Fibroblast of the aortic adventitia (primary cell): ENCODE data around the gene C1orf159. TPM values are rescaled to one million over a fixed set of nuclear protein-coding genes. Genes with fewer than 3 reads are reported as not detected.
"Not testable (repeated sequence)": the region's sequence is repeated elsewhere in the genome, so short reads cannot be mapped to it uniquely, and the experiment has no call there.

Source experiments
- DNase-seq: peaks from one replicate; pipeline ENCODE4 v3.0.0-alpha.2; 2010; ENCODE audit warnings: low read depth
- H3K4me3 ChIP-seq: 2 replicates; pipeline ENCODE4 v1.5.1; 2011; ENCODE audit warnings: low read depth, mild to moderate bottlenecking, control low read depth, low read length, moderate library complexity
- total RNA-seq: library from RNA; depleted of rRNA; stranded (reverse); fragments of >200 nt; gene quantifications from 2 replicates; pipeline ENCODE4 v1.2.3, GENCODE V29; 2012; ENCODE audit warnings: low replicate concordance
- TF ChIP-seq, protein P1 (sequence below): IDR thresholded peaks from 2 replicates; pipeline ENCODE4 v1.5.1; 2011; ENCODE audit warnings: mild to moderate bottlenecking, low read length, control low read depth, inconsistent platforms; ENCODE audit not compliant: insufficient read depth

C1orf159 gene
- total RNA-seq, 1 donor: 7.7 TPM

DNA sequence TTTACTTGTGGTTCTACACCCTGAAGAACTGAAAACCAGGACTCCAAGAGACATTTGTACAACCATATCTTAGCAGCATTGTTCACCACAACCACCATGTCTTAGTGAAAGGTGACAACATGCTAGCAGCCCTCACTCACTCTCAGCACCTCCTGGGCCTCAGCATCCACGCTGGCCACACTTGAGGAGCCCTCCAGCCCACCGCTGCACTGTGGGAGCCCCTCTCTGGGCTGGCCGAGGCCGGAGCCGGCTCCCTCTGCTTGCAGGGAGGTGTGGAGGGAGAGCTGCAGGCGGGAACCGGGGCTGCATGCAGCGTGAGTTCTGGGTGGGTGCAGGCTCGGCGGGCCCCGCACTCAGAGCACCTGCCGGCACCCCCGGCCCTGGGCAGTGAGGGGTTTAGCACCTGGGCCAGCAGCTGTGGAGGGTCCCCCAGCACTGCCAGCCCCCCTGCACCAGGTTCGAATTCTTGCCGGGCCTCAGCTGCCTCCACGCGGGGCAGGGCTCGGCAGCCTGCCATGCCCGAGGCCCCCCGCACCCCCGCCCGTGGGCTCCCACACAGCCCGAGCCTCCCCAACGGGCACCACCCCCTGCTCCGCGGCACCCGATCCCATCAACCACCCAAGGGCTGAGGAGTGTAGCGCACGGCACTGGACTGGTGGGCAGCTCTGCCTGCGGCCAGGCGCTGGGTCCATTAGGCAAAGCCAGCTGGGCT, 9.2 kb downstream of the C1orf159 start:
- DNase-seq: no peak
- TF ChIP-seq, protein P1, sequence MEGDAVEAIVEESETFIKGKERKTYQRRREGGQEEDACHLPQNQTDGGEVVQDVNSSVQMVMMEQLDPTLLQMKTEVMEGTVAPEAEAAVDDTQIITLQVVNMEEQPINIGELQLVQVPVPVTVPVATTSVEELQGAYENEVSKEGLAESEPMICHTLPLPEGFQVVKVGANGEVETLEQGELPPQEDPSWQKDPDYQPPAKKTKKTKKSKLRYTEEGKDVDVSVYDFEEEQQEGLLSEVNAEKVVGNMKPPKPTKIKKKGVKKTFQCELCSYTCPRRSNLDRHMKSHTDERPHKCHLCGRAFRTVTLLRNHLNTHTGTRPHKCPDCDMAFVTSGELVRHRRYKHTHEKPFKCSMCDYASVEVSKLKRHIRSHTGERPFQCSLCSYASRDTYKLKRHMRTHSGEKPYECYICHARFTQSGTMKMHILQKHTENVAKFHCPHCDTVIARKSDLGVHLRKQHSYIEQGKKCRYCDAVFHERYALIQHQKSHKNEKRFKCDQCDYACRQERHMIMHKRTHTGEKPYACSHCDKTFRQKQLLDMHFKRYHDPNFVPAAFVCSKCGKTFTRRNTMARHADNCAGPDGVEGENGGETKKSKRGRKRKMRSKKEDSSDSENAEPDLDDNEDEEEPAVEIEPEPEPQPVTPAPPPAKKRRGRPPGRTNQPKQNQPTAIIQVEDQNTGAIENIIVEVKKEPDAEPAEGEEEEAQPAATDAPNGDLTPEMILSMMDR: no peak
- no peak overlapping the region for H3K4me3 ChIP-seq

DNA sequence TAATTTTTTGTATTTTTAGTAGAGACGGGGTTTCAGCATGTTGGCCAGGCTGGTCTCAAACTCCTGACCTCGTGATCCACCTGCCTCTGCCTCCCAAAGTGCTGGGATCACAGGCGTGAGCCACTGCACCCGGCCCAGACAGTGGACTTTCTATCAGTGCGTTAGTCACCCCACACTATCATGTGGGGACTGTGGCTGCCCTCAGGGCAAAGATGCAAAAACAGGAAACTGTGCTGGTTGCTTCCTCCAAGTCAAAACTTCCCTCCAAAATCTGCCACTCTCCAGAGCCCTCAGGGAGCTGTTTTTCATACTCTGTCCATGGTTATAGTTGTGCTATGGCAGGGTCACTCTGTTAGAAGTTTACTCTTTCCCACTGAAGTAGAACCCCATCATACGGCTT, 11.7 kb downstream of the C1orf159 start:
- DNase-seq: not testable (repeated sequence)

DNA sequence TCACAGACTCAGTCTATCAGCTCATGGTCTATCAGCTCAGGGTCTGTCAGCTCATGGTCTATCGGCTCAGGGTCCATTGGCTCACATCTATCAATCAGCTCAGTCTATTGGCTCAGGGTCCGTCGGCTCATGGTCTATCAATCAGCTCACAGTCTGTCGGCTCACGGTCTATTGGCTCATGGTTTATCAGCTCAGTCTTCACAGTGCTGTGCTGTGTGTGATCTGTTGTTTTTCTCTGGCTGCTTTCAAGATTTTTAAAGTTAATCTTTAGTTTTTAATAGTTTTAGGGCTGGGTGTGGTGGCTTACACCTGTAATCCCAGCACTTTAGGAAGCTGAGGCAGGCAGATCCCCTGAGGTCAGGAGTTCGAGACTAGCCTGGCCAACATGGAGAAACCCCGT, 14.4 kb downstream of the C1orf159 start:
- H3K4me3 ChIP-seq: no peak overlapping the region

More for the DNA sequence above, 11.7 kb downstream of the C1orf159 start:
- not testable (repeated sequence) for H3K4me3 ChIP-seq

DNA sequence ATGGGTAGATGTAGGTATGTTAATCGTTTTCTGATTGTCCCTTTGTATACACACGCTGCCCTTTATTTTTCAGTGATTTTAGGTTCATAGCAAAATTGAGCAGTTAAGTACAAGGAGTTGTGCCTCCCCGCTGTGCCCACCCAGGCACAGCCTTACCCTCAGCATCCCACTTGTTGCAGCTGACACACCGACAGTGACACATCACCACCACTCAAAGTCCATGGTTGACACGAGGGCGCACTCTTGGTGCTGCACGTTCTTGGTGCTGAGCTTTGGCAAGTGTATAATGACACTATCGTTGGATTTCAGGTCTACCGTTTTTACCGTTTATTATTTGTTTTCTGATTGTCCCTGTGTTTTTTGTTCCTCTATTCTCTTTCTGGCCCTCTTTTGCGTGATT, 15.6 kb downstream of the C1orf159 start:
- no peak for DNase-seq
- TF ChIP-seq, protein P1: no peak
- H3K4me3 ChIP-seq: no peak overlapping the region

More for the DNA sequence above, 14.4 kb downstream of the C1orf159 start:
- TF ChIP-seq, protein P1: no peak
- DNase-seq: no peak

DNA sequence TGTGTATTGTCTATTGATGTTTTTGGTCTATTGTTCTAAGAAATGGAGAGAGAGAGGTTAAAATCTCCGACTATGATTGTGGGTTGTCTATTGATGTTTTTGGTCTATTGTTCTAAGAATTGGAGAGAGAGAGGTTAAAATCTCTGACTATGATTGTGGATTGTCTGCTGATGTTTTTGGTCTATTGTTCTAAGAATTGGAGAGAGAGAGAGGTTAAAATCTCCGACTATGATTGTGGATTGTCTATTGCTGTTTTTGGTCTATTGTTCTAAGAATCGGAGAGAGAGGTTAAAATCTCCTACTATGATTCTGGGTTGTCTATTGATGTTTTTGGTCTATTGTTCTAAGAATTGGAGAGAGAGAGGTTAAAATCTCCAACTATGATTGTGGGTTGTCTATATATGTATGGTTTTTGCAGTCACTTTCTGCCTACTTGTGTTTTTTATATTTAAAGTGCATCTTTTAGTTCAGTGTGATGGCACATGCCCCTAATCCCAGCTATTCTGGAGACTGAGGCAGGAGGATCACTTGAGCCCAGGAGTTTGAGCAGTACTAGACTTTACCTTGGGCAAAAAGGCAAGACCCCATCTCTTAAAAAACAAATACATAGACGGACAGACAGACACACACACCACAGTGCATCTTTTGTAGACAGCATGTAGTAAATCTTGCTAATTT, 16.2 kb downstream of the C1orf159 start:
- TF ChIP-seq, protein P1: no peak
- H3K4me3 ChIP-seq: no peak overlapping the region
- no peak for DNase-seq

DNA sequence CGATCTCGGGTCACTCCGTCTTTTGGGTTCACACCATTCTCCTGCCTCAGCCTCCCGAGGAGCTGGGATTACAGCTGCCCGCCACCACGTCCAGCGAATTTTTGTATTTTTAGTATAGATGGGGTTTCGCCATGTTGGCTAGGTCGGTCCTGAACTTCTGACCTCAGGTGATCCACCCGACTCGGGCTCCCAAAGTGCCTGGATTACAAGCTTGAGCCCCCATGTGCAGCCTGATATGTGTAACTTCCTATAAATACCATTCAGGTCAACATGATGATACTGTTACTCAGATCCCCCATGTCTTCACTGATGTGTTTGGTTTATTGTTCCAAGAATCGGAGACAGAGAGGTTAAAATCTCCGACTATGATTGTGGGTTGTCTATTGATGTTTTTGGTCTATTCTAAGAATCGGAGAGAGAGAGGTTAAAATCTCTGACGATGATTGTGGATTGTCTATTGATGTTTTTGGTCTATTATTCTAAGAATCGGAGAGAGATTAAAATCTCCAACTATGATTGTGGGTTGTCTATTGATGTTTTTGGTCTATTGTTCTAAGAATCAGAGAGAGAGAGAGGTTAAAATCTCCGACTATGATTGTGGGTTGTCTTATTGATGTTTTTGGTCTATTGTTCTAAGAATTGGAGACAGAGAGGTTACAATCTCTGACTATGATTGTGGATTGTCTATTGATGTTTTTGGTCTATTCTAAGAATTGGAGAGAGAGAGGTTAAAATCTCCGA, 17.0 kb downstream of the C1orf159 start:
- no peak for DNase-seq
- no peak overlapping the region for H3K4me3 ChIP-seq
- TF ChIP-seq, protein P1: no peak

DNA sequence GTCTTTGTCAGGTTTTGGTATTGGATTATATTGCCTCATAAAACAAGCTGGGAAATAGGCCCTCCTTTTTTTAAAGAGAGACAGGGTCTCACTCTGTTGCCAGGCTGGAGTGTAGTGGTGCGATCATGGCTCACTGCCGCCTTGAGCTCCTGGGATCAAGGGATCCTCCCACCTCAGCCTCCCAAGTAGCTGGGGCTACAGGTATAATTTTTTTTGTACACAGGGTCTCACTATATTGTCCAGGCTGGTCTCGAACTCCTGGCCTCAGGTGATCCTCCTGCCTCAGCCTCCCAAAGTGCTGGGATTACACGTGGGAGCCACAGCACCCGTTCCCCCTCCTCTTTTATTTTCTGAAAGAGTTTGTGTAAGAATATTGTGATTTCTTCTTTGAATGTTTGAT, 19.8 kb downstream of the C1orf159 start:
- H3K4me3 ChIP-seq, DNase-seq: not testable (repeated sequence)
